CD14-positive monocyte (primary cell): ENCODE measurements around the gene SLC39A3. TPM values are rescaled to one million over a fixed set of nuclear protein-coding genes. Genes with fewer than 3 reads are reported as not detected.
A peak's percentile ranks its signal among the peaks of the same experiment; 100 is the strongest.

Experiments
- DNase-seq, 3 donors: peaks; one replicate each; pipeline ENCODE4 v3.0.0-alpha.2; 2011 to 2022
- H2AFZ ChIP-seq: 2 replicates; pipeline ENCODE4 v1.6.0; 2012; ENCODE audit warnings: mild to moderate bottlenecking, low read depth, low read length, inconsistent platforms; ENCODE audit not compliant: insufficient read depth, poor library complexity, severe bottlenecking
- H3K27ac ChIP-seq, 2 donors: 1 replicate in 1 of 2; 2 replicates in 1 of 2; pipeline ENCODE4 v1.5.1; 2012 to 2013; ENCODE audit warnings: low read length in 2 of 2, control low read depth in 1 of 2, inconsistent platforms in 1 of 2, low read depth in 1 of 2, mild to moderate bottlenecking in 1 of 2
- H3K27me3 ChIP-seq, 2 donors: one replicate each; pipeline versions ENCODE4 v1.6.0 to v1.6.1; 2011 to 2013; ENCODE audit warnings: low read length in 2 of 2; ENCODE audit not compliant: control insufficient read depth in 2 of 2, insufficient read depth in 2 of 2
- H3K36me3 ChIP-seq, 2 donors: replicated peaks in 1 of 2; 1 replicate in 1 of 2; 2 replicates in 1 of 2; pipeline versions ENCODE4 v1.5.1 to v1.6.1; 2012 to 2013; ENCODE audit warnings: low read length in 2 of 2, control low read depth in 1 of 2, inconsistent platforms in 1 of 2, mild to moderate bottlenecking in 1 of 2; ENCODE audit not compliant: insufficient read depth in 2 of 2, control insufficient read depth in 1 of 2
- H3K4me1 ChIP-seq, 2 donors: 1 replicate in 1 of 2; 2 replicates in 1 of 2; pipeline versions ENCODE4 v1.5.1 to v1.6.1; 2012 to 2013; ENCODE audit warnings: low read length in 2 of 2, control low read depth in 1 of 2, inconsistent platforms in 1 of 2, mild to moderate bottlenecking in 1 of 2, moderate library complexity in 1 of 2; ENCODE audit not compliant: insufficient read depth in 2 of 2, control insufficient read depth in 1 of 2
- H3K4me2 ChIP-seq: replicated peaks from 2 replicates; pipeline ENCODE3; 2012; ENCODE audit warnings: low read length, moderate library complexity, mild to moderate bottlenecking; ENCODE audit not compliant: poor library complexity, severe bottlenecking; ENCODE audit errors: extremely low read depth
- H3K4me3 ChIP-seq, 3 experiments: fragments of 200-600 bp in 1 of 3; sonication (generic) in 1 of 3; replicated peaks in 1 of 3; 1 replicate in 2 of 3; 2 replicates in 1 of 3; pipeline ENCODE4 v1.5.1; 2011 to 2013; ENCODE audit warnings: low read length in 3 of 3, mild to moderate bottlenecking in 3 of 3, control low read depth in 2 of 3, low read depth in 2 of 3, inconsistent platforms in 1 of 3, moderate library complexity in 1 of 3
- H3K79me2 ChIP-seq: 2 replicates; pipeline ENCODE4 v1.6.0; 2012; ENCODE audit warnings: mild to moderate bottlenecking, control low read depth, inconsistent platforms, low read length, moderate library complexity; ENCODE audit not compliant: insufficient read depth
- H3K9ac ChIP-seq: 2 replicates; pipeline ENCODE4 v1.6.0; 2017; ENCODE audit warnings: low read length, mild to moderate bottlenecking; ENCODE audit not compliant: insufficient read depth, poor library complexity, severe bottlenecking
- H3K9me3 ChIP-seq, 2 donors: replicated peaks in 1 of 2; 1 replicate in 1 of 2; 2 replicates in 1 of 2; pipeline versions ENCODE4 v1.5.1 to v1.6.1; 2012 to 2013; ENCODE audit warnings: low read length in 2 of 2, control low read depth in 1 of 2; ENCODE audit not compliant: control insufficient read depth in 1 of 2, insufficient read depth in 1 of 2
- H4K20me1 ChIP-seq: 2 replicates; pipeline ENCODE4 v1.6.0; 2012; ENCODE audit warnings: mild to moderate bottlenecking, low read length, control low read depth, moderate library complexity; ENCODE audit not compliant: insufficient read depth
- H3K27ac Mint-ChIP-seq, 7 donors: one replicate each; pipeline ENCODE4 v1.8.0; 2020; ENCODE audit warnings: mild to moderate bottlenecking in 7 of 7, mixed read lengths in 7 of 7, moderate library complexity in 6 of 7, inconsistent platforms in 2 of 7
- H3K27me3 Mint-ChIP-seq, 3 donors: one replicate each; pipeline ENCODE4 v1.8.0; 2021 to 2022; ENCODE audit warnings: low read depth in 3 of 3, mild to moderate bottlenecking in 3 of 3, mixed read lengths in 3 of 3, moderate library complexity in 3 of 3, inconsistent platforms in 1 of 3
- H3K36me3 Mint-ChIP-seq, 2 donors: one replicate each; pipeline ENCODE4 v1.8.0; 2020; ENCODE audit warnings: mixed read lengths in 2 of 2, inconsistent platforms in 1 of 2, mild to moderate bottlenecking in 1 of 2
- H3K4me1 Mint-ChIP-seq: one replicate; pipeline ENCODE4 v1.8.0; 2020; ENCODE audit warnings: mild to moderate bottlenecking, mixed read lengths
- H3K4me3 Mint-ChIP-seq, 2 donors: one replicate each; pipeline ENCODE4 v1.8.0; 2020; ENCODE audit warnings: mild to moderate bottlenecking in 2 of 2, mixed read lengths in 2 of 2, moderate library complexity in 1 of 2
- H3K9me3 Mint-ChIP-seq, 7 donors: one replicate each; pipeline ENCODE4 v1.8.0; 2020 to 2022; ENCODE audit warnings: mixed read lengths in 7 of 7, mild to moderate bottlenecking in 6 of 7, moderate library complexity in 6 of 7, inconsistent platforms in 2 of 7
- CTCF ChIP-seq: fragments of 200-600 bp; IDR thresholded peaks from one replicate; pipeline ENCODE4 v1.8.0; 2022; ENCODE audit warnings: antibody characterized with exemption, mild to moderate bottlenecking
- WGBS: methylation state at CpG from one replicate; pipeline ENCODE4 v1.1.5; 2013; ENCODE audit warnings: missing lambda C conversion rate; ENCODE audit not compliant: insufficient coverage; 5-methylcytosine and 5-hydroxymethylcytosine counted together
- intact Hi-C, 2 donors: fragments of 100-400 bp; cut with micrococcal nuclease; formaldehyde crosslinking; loops; one replicate each; pipeline versions ENCODE4 v1.15.0 to v1.15.1; 2023
- polyA plus RNA-seq, 3 donors: library from polyadenylated mRNA; depleted of rRNA in 1 of 3; unstranded in 2 of 3; stranded (reverse) in 1 of 3; fragments of 300-500 nt in 2 of 3; fragments of >200 nt in 1 of 3; fragmentation: Illumina TruSeq in 2 of 3; gene quantifications; 1 replicate in 2 of 3; 2 replicates in 1 of 3; pipeline ENCODE4 v1.2.3, GENCODE V29; 2012 to 2021

Gene SLC39A3
- polyA plus RNA-seq, 3 donors, result 14.2 to 39.5 (median 37.0) TPM

- peak overlapping the region in 2 of 7 donors; percentile 30 to 85 for H3K27ac Mint-ChIP-seq
- peaks cover 79 to 91% of the 10 kb centered on the region in 2 donors for H3K36me3 ChIP-seq
Observed at GRCh38 chr19:2761876-2762782, 22.3 kb upstream of the SLC39A3 start.

GRCh38 chr19:2761309-2761677 is 21.5 kb upstream of the SLC39A3 start:
- Mint-ChIP-seq H3K4me1 (no peaks in the 10 kb centered on the region), H3K9me3 (peaks cover 0 to 4% (median 0%) of the 10 kb centered on the region in 7 donors), H3K36me3 (peaks cover 63 to 96% of the 10 kb centered on the region in 2 donors), H3K27ac (no peak overlapping the region), H3K4me3 (no peak overlapping the region), H3K27me3 (no peaks in the 10 kb centered on the region)
- Histone ChIP-seq H3K4me2 (no peak overlapping the region), H3K79me2 (no peaks in the 10 kb centered on the region), H3K9me3 (no peaks in the 10 kb centered on the region), H3K4me1 (no peaks in the 10 kb centered on the region), H2AFZ (no peak overlapping the region), H3K4me3 (no peak overlapping the region), H3K9ac (no peak overlapping the region), H3K36me3 (peaks cover 76 to 91% of the 10 kb centered on the region in 2 donors), H4K20me1 (no peaks in the 10 kb centered on the region), H3K27ac (no peak overlapping the region), H3K27me3 (no peaks in the 10 kb centered on the region)
- intact Hi-C loops, result no loop called here
- no peak for TF ChIP-seq CTCF
- WGBS, result 98% methylated on average over 15 of the region's 16 CpGs
- no peak for DNase-seq

More at GRCh38 chr19:2761876-2762782, 22.3 kb upstream of the SLC39A3 start:
- Histone ChIP-seq H3K27me3 (no peaks in the 10 kb centered on the region), H4K20me1 (no peaks in the 10 kb centered on the region), H3K27ac (no peak overlapping the region), H3K9ac (no peak overlapping the region), H3K79me2 (no peaks in the 10 kb centered on the region), H3K4me1 (no peaks in the 10 kb centered on the region), H3K4me2 (no peak overlapping the region), H2AFZ (no peak overlapping the region), H3K4me3 (no peak overlapping the region), H3K9me3 (no peaks in the 10 kb centered on the region)
- H3K27me3 Mint-ChIP-seq, result no peaks in the 10 kb centered on the region
- no peak for TF ChIP-seq CTCF
- peaks cover 0 to 4% (median 0%) of the 10 kb centered on the region in 7 donors for H3K9me3 Mint-ChIP-seq
- intact Hi-C loops, result no loop called here
- peaks cover 66 to 97% of the 10 kb centered on the region in 2 donors for H3K36me3 Mint-ChIP-seq
- no peak overlapping the region for H3K4me3 Mint-ChIP-seq
- WGBS, result 97% methylated on average over 35 of the region's 43 CpGs
- H3K4me1 Mint-ChIP-seq, result no peaks in the 10 kb centered on the region
- DNase-seq, result no peak
